Activated B cell treated with CpG ODN at 0.5 μM for 24 hours (primary cell): Measurements from ENCODE around the gene SLC16A13. TPM values are rescaled to one million over a fixed set of nuclear protein-coding genes. Genes with fewer than 3 reads are reported as not detected.
"Not testable (repeated sequence)": the region's sequence is repeated elsewhere in the genome, so short reads cannot be mapped to it uniquely, and the experiment has no call there.

Source experiments
- ATAC-seq: fragments of 200-7000 bp; cut with Tn5 transposase; one replicate; pipeline ENCODE4 v1.10.0; 2021; ENCODE audit warnings: low read depth, mild to moderate bottlenecking, moderate library complexity
- CTCF ChIA-PET: fragments of 350-600 bp; sonication (Branson Sonifier 250); formaldehyde crosslinking; loops from one replicate; lab custom pipeline; 2021; ENCODE audit warnings: antibody characterized with exemption; lab: Charles Lee
- POLR2A ChIA-PET: fragments of 350-600 bp; sonication (Branson Sonifier 250); formaldehyde crosslinking; loops from one replicate; lab custom pipeline; 2021; ENCODE audit warnings: antibody characterized with exemption; lab: Charles Lee
- DNase-seq: peaks from one replicate; pipeline ENCODE4 v3.0.0; 2022
- H3K27ac Mint-ChIP-seq: one replicate; pipeline ENCODE4 v1.8.0; 2020; ENCODE audit warnings: mixed read lengths
- H3K27me3 Mint-ChIP-seq: one replicate; pipeline ENCODE4 v1.8.0; 2021; ENCODE audit warnings: mixed read lengths
- H3K36me3 Mint-ChIP-seq: one replicate; pipeline ENCODE4 v1.8.0; 2021; ENCODE audit warnings: low read depth, mixed read lengths
- H3K4me1 Mint-ChIP-seq: one replicate; pipeline ENCODE4 v1.8.0; 2021; ENCODE audit warnings: mixed read lengths
- H3K4me3 Mint-ChIP-seq: one replicate; pipeline ENCODE4 v1.8.0; 2020; ENCODE audit warnings: mild to moderate bottlenecking, mixed read lengths
- H3K9me3 Mint-ChIP-seq: one replicate; pipeline ENCODE4 v1.8.0; 2020; ENCODE audit warnings: mixed read lengths
- intact Hi-C: fragments of 100-400 bp; cut with micrococcal nuclease; formaldehyde crosslinking; loops from one replicate; pipeline ENCODE4 v1.15.1; 2024
- total RNA-seq: library from RNA; stranded (reverse); gene quantifications from 2 replicates; pipeline ENCODE4 v1.2.3, GENCODE V29; 2022
- TF ChIP-seq, protein P1 (sequence below): fragments of 200-600 bp; IDR thresholded peaks from one replicate; pipeline ENCODE4 v1.8.0; 2022; ENCODE audit warnings: antibody characterized with exemption, mild to moderate bottlenecking

Gene SLC16A13
- total RNA-seq, 1 donor from 2014 or later = 11.8 TPM

DNA sequence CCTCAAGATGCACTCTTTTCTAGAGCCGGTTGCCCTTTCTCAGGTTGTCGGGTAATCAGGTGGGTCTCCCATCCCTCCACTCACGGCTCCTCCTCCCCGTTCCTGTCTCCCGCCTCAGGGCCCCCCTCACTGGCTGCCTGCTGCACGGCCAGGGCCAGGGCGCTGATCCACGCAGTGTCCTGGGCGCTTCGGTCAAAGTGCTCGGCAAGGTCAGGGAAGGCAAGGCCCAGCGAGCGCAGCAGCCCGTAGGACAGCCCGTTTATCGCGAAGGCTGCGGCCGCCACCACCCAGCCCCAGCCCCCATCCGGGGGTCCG lies 7.3 kb downstream of the SLC16A13 start:
- no peaks in the 10 kb centered on the region for H3K36me3 Mint-ChIP-seq
- H3K4me3 Mint-ChIP-seq = peak overlapping the region; percentile 74
- no peak overlapping the region for H3K27ac Mint-ChIP-seq
- POLR2A ChIA-PET = interaction anchor here (1.3 to 4.7 kb wide), 7 partner anchors 7 to 644 kb away, joined by 4 to 56 read pairs (median 8); partner anchors contain the start of genes SLC16A13 and TP53
- ATAC-seq = peak; percentile 3
- intact Hi-C loops = loop anchor here (1.0 to 10.0 kb wide), 2 partner anchors 8 to 542 kb away; partner anchors contain the start of gene MPDU1
- TF ChIP-seq, protein P1, sequence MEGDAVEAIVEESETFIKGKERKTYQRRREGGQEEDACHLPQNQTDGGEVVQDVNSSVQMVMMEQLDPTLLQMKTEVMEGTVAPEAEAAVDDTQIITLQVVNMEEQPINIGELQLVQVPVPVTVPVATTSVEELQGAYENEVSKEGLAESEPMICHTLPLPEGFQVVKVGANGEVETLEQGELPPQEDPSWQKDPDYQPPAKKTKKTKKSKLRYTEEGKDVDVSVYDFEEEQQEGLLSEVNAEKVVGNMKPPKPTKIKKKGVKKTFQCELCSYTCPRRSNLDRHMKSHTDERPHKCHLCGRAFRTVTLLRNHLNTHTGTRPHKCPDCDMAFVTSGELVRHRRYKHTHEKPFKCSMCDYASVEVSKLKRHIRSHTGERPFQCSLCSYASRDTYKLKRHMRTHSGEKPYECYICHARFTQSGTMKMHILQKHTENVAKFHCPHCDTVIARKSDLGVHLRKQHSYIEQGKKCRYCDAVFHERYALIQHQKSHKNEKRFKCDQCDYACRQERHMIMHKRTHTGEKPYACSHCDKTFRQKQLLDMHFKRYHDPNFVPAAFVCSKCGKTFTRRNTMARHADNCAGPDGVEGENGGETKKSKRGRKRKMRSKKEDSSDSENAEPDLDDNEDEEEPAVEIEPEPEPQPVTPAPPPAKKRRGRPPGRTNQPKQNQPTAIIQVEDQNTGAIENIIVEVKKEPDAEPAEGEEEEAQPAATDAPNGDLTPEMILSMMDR = no peak
- H3K27me3 Mint-ChIP-seq = no peaks in the 10 kb centered on the region
- DNase-seq = no peak
- no peaks in the 10 kb centered on the region for H3K9me3 Mint-ChIP-seq
- peaks cover 56% of the 10 kb centered on the region for H3K4me1 Mint-ChIP-seq
- CTCF ChIA-PET = interaction anchor here (1.0 to 1.1 kb wide), 2 partner anchors 93 to 201 kb away, joined by 3 to 7 read pairs; no protein-coding TSS in a partner anchor

DNA sequence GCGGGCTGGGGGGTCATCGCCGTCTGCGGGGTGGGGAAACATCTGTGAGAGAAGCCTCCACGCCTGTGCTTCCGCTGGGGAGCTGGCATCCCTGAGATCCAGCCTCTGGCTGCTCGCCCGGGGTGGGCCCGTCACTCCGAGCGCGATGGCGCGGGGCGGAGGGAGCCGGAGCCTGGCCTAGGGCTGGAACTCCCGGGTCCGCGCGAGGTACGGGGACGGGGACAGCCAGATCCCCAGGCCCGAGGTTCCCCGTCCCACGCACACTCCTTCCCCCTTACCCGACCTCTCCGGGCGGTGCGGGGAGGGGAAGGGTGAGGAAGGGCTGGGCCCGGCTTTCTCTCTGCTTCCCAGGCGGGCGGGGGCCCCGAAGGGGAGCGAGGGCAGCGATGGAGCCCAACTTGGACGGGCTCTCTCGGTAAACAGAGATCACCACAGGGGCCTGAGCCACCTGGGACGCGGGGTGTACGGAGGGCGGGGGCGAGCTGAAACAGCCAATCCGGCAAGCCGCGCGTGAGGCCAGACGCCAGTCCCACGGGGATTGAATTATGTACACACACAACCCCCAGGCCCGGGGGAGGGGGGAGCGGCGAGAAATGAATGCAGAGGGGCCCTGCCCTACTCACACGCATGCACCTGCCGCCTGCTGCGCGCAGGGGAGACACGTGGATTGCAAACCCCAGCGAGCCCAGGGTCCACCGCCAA lies 7.8 kb downstream of the SLC16A13 start, which contains the start of gene SLC16A11:
Gene SLC16A11, minus strand, starts transcription at position 596 of the 702 bp plus-strand sequence. Its CDS starts 579 bp downstream, at position 17.
- Mint-ChIP-seq H3K27me3 (no peaks in the 10 kb centered on the region), H3K27ac (peak within 1 kb of the TSS; percentile 24), H3K9me3 (no peaks in the 10 kb centered on the region), H3K4me1 (peaks cover 51% of the 10 kb centered on the region), H3K4me3 (peak within 1 kb of the TSS; percentile 74), H3K36me3 (no peaks in the 10 kb centered on the region)
- ATAC-seq (peak; percentile 43), DNase-seq (peak; percentile 52)
- intact Hi-C loops = loop anchor here (1.0 to 10.0 kb wide), 2 partner anchors 8 to 541 kb away; partner anchors contain the start of gene MPDU1
- ChIA-PET POLR2A (interaction anchor here (0.6 to 4.7 kb wide), 6 partner anchors 7 to 643 kb away, joined by 3 to 56 read pairs (median 4); partner anchors contain the start of genes SLC16A13 and TP53), CTCF (interaction anchor here (1.0 to 3.4 kb wide), 3 partner anchors 93 to 201 kb away, joined by 3 to 29 read pairs (median 7); no protein-coding TSS in a partner anchor)
- TF ChIP-seq, protein P1 = no peak

DNA sequence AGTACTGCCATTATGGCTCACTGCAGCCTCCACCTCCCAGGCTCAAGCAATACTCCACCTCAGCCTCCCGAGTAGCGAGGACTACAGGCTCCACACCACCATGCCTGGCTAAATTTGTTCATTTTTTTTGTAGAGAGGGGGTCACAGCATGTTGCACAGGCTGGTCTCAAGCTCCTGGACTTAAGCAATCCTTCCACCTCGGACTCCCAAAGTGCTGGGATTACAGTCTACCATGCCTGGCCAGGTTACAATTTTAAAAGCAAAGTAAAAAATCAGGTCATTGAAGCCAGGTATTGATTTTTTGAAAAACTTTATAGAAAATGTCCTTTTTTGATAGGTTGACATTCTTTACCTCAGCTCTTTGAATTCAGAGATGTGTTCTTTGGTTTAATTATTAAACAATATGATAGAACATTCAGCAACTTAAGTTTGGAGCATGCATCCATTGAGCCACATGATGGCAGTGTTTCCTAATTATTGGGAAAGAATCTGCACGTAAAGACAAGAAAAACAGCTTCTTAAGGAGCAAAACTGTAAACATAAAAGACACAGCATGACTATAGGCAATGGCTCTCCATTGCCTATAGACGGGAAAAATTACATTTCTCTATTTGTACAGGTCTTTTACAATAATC lies 9.8 kb downstream of the SLC16A13 start:
- Mint-ChIP-seq H3K9me3 (no peaks in the 10 kb centered on the region), H3K4me1 (peaks cover 46% of the 10 kb centered on the region), H3K4me3 (peak overlapping the region; percentile 81), H3K36me3 (no peaks in the 10 kb centered on the region), H3K27me3 (no peaks in the 10 kb centered on the region), H3K27ac (peak overlapping the region; percentile 86)
- TF ChIP-seq, protein P1 = no peak
- intact Hi-C loops = loop anchor here (1.0 to 10.0 kb wide), 12 partner anchors 23 to 643 kb away; partner anchors contain the start of genes FGF11, KCTD11, MPDU1 and SLC2A4
- ChIA-PET POLR2A (interaction anchor here (0.6 to 4.7 kb wide), 20 partner anchors 9 to 642 kb away, joined by 3 to 56 read pairs (median 4); partner anchors contain the start of genes RNASEK, SLC16A13, TMEM102 and TP53), CTCF (interaction anchor here (0.5 to 3.4 kb wide), 36 partner anchors 10 to 580 kb away, joined by 3 to 63 read pairs (median 4); partner anchors contain the start of genes ACADVL, ACAP1, BCL6B and DLG4)
- ATAC-seq (peak; percentile 11), DNase-seq (no peak)

DNA sequence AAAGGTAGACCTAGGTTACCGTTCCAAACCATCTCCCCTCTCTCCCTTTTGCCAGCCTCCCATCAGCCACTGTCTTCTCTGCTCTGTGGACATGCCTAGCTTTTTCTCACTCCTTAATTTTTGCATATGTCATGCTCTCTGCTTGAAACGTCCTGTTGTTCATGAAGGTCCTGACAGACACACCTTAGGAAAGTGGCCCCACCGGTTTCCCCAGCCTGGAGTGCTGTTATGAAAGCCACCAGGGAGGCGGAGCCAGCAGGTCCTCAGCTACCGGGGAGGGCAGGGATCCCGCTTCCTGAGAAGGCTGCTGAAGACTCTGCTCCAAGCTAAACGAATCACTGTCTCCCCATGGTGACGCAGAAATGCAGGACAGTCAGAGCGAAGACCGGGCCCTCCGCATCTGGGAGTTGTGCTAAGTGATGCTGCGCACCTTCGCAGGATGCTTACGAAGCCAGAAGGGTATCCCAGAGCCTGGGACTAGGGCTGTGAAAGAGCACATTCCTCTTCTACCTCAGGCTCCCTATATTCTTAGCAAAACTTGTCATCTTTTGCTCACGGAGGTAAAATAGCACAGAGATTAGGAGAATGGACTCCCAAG lies 10.4 kb downstream of the SLC16A13 start:
- CTCF ChIA-PET = interaction anchor here (0.7 to 3.4 kb wide), 34 partner anchors 11 to 543 kb away, joined by 3 to 63 read pairs (median 4); partner anchors contain the start of genes ACADVL, ACAP1, BCL6B and DLG4
- POLR2A ChIA-PET = interaction anchor here (0.6 to 4.7 kb wide), 20 partner anchors 10 to 641 kb away, joined by 3 to 56 read pairs (median 4); partner anchors contain the start of genes RNASEK, SLC16A13, TMEM102 and TP53
- no peaks in the 10 kb centered on the region for H3K36me3 Mint-ChIP-seq
- TF ChIP-seq, protein P1 = no peak
- intact Hi-C loops = loop anchor here (1.0 to 10.0 kb wide), 10 partner anchors 24 to 643 kb away; partner anchors contain the start of genes FGF11, MPDU1, SLC2A4 and TMEM102
- H3K27ac Mint-ChIP-seq = peak overlapping the region; percentile 86
- peak overlapping the region; percentile 81 for H3K4me3 Mint-ChIP-seq
- peaks cover 44% of the 10 kb centered on the region for H3K4me1 Mint-ChIP-seq
- ATAC-seq = peak; percentile 9
- no peaks in the 10 kb centered on the region for H3K9me3 Mint-ChIP-seq
- H3K27me3 Mint-ChIP-seq = no peaks in the 10 kb centered on the region
- peak; percentile 30 for DNase-seq

DNA sequence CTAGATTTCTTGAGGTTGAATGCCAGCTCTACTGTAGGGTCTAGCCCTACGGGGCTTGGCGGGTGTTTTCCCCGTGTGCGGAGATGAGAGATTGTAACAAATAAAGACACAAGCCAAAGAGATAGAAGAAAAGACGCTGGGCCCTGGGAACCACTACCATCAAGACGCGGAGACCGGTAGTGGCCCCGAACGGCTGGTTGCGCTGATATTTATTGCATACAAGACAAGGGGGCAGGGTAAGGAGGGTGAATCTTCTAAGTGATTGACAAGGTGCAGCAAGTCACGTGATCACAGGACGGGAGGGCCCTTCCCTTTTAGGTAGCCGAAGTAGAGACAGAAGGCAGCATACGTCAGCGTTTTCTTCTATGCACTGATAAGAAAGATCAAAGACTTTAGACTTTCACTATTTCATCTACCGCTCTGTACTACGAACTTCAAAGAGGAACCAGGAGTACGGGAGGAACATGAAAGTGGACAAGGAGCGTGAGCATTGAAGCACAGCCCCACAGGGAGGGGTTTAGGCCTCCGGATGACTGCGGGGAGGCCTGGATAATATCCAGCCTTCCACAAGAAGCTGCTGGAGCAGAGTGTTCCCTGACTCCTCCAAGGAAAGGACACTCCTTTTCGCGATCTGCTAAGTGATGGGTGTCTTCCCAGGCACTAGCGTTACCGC lies 11.0 kb downstream of the SLC16A13 start:
- peak overlapping the region; percentile 81 for H3K4me3 Mint-ChIP-seq
- intact Hi-C loops = loop anchor here (1.0 to 10.0 kb wide), 10 partner anchors 25 to 642 kb away; partner anchors contain the start of genes FGF11, MPDU1, SLC2A4 and TMEM102
- CTCF ChIA-PET = interaction anchor here (1.1 to 3.4 kb wide), 16 partner anchors 11 to 542 kb away, joined by 3 to 63 read pairs (median 8); partner anchors contain the start of genes BCL6B and SLC16A13

More for the DNA sequence above, 11.0 kb downstream of the SLC16A13 start:
- Mint-ChIP-seq H3K27ac (peak overlapping the region; percentile 86), H3K4me1 (peaks cover 40% of the 10 kb centered on the region)
- H3K36me3 Mint-ChIP-seq, H3K9me3 Mint-ChIP-seq, H3K27me3 Mint-ChIP-seq: not testable (repeated sequence)
- ATAC-seq (peak; percentile 15), DNase-seq (peak; percentile 48)
- POLR2A ChIA-PET = interaction anchor here (0.6 to 4.7 kb wide), 10 partner anchors 10 to 283 kb away, joined by 3 to 56 read pairs (median 4); partner anchors contain the start of genes RNASEK and SLC16A13
